HG02852 (cell line): Measurements from ENCODE around the gene MCUR1.

Source experiments
- ATAC-seq: cut with Tn5 transposase; IDR thresholded peaks from one replicate; pipeline ENCODE4 v1.9.1; 2021; ENCODE audit warnings: mild to moderate bottlenecking, moderate library complexity; ENCODE audit not compliant: unreplicated experiment

The MCUR1 gene

GRCh38 chr6:13742961-13743735 lies 71.2 kb downstream of the MCUR1 start:
- ATAC-seq: no peak

GRCh38 chr6:13741365-13741764 lies 73.0 kb downstream of the MCUR1 start:
- no peak for ATAC-seq
